Measurements from ENCODE around the gene CKLF.

Gene CKLF

GRCh38 chr16:66508914-66509496 is 43.4 kb upstream of the CKLF start:
- TF ChIP-seq SIN3A (IDR thresholded peaks at IDR 0.05; ENCODE audit: borderline replicate concordance, insufficient read depth, low read length) = no peak
- no peak for TF ChIP-seq POLR2AphosphoS5 (IDR thresholded peaks at IDR 0.05; ENCODE audit: low read depth, low read length)
- TF ChIP-seq FOXP2 (optimal IDR thresholded peaks at IDR 0.05; ENCODE audit: borderline replicate concordance, extremely low read depth, extremely low read length, insufficient read depth) = no peak
- no peak for TF ChIP-seq TAF1 (IDR thresholded peaks at IDR 0.05; ENCODE audit: borderline replicate concordance, insufficient read depth, low read length)
- TF ChIP-seq REST (IDR thresholded peaks at IDR 0.05; ENCODE audit: insufficient read depth in 1 of 2, low read depth in 2 of 2, low read length in 2 of 2) = no peak

GRCh38 chr16:66509576-66509975 is 42.8 kb upstream of the CKLF start:
- no peak for TF ChIP-seq REST (IDR thresholded peaks at IDR 0.05; ENCODE audit: insufficient read depth in 1 of 2, low read depth in 2 of 2, low read length in 2 of 2)

GRCh38 chr16:66510298-66510697 is 42.1 kb upstream of the CKLF start:
- TF ChIP-seq TAF1 (IDR thresholded peaks at IDR 0.05; ENCODE audit: borderline replicate concordance, insufficient read depth, low read length) (no peak), FOXP2 (optimal IDR thresholded peaks at IDR 0.05; ENCODE audit: borderline replicate concordance, extremely low read depth, extremely low read length, insufficient read depth) (no peak), SIN3A (IDR thresholded peaks at IDR 0.05; ENCODE audit: borderline replicate concordance, insufficient read depth, low read length) (no peak), POLR2AphosphoS5 (IDR thresholded peaks at IDR 0.05; ENCODE audit: low read depth, low read length) (no peak), REST (IDR thresholded peaks at IDR 0.05; ENCODE audit: insufficient read depth in 1 of 2, low read depth in 2 of 2, low read length in 2 of 2) (no peak)

GRCh38 chr16:66510711-66511601 is 41.4 kb upstream of the CKLF start:
- TF ChIP-seq REST (IDR thresholded peaks at IDR 0.05; ENCODE audit: insufficient read depth in 1 of 2, low read depth in 2 of 2, low read length in 2 of 2) = no peak
- no peak for TF ChIP-seq TAF1 (IDR thresholded peaks at IDR 0.05; ENCODE audit: borderline replicate concordance, insufficient read depth, low read length)
- TF ChIP-seq SIN3A (IDR thresholded peaks at IDR 0.05; ENCODE audit: borderline replicate concordance, insufficient read depth, low read length) = no peak
- TF ChIP-seq FOXP2 (optimal IDR thresholded peaks at IDR 0.05; ENCODE audit: borderline replicate concordance, extremely low read depth, extremely low read length, insufficient read depth) = no peak
- TF ChIP-seq POLR2AphosphoS5 (IDR thresholded peaks at IDR 0.05; ENCODE audit: low read depth, low read length) = no peak
